ENCODE results near the gene ZC3HAV1. TPM values are rescaled to one million over a fixed set of nuclear protein-coding genes. Genes with fewer than 3 reads are reported as not detected.

ZC3HAV1 gene
- total and polyA plus RNA-seq, 2 of the 13 experiments (the other 11 are each of a cell fraction or from before 2014, with no cell fraction given), result 12.7 to 23.7 TPM

GRCh38 chr7:139041378-139042085 lies 68.0 kb downstream of the ZC3HAV1 start (continued):
- TF ChIP-seq RNF219 (CRISPR knock-in tag; IDR thresholded peaks at IDR 0.05) (no peak), KDM4B (CRISPR knock-in tag; IDR thresholded peaks at IDR 0.05) (no peak), MTERF4 (CRISPR knock-in tag; IDR thresholded peaks at IDR 0.05) (no peak), MED13 (CRISPR knock-in tag; IDR thresholded peaks at IDR 0.05) (no peak), ZNF558 (CRISPR knock-in tag; IDR thresholded peaks at IDR 0.05; ENCODE audit: borderline replicate concordance) (no peak)

- H4K20me1 ChIP-seq (ENCODE audit: insufficient read depth, low read length), result peaks cover 3% of the 10 kb centered on the region; the same call in 1 of the 2 replicates
- ATAC-seq (no peak), DNase-seq (ENCODE audit: low spot score) (no peak), FAIRE-seq (no peak)
- peaks cover 10% of the 10 kb centered on the region for H3K79me2 ChIP-seq (ENCODE audit: insufficient read depth, low read length)
- no peak overlapping the region for H3K27ac ChIP-seq (ENCODE audit: extremely low read length, insufficient read depth, low read length)
- in situ Hi-C loops (cut with HindIII; ENCODE audit: extremely low pct_ligation_motif_present, low pct_unique_long_range_greater_than_20kb) (no loop called here), intact Hi-C loops (cut with micrococcal nuclease; ENCODE audit: unreplicated experiment) (no loop called here)
- H3K9me3 ChIP-seq (ENCODE audit: low read length), result no peaks in the 10 kb centered on the region
- ChIA-PET CTCF (ENCODE audit: low intra/inter-chr PET ratio, low total read pairs) (no interaction called here), POLR2A (no interaction called here)
- 31% methylated on average over 2 of the region's 2 CpGs for WGBS (ENCODE audit: low lambda C conversion rate)
- no peak overlapping the region for H3K4me3 ChIP-seq (replicated peaks in 1 of 3; ENCODE audit: insufficient read depth in 1 of 3, low read depth in 2 of 3, low read length in 3 of 3)
- H3K9ac ChIP-seq (ENCODE audit: insufficient read depth, low read depth, low read length), result no peak overlapping the region
- no peak overlapping the region for H3K4me2 ChIP-seq (ENCODE audit: low read depth, low read length)
- H3K36me3 ChIP-seq (replicated peaks in 1 of 2; ENCODE audit: control insufficient read depth in 1 of 2, insufficient read depth in 2 of 2, low read length in 2 of 2), result no peaks in the 10 kb centered on the region
- no TSS peak for BruUV-seq (replicated peaks)
- no peaks in the 10 kb centered on the region for H3K27me3 ChIP-seq (ENCODE audit: control insufficient read depth in 1 of 2, insufficient read depth in 2 of 2, low read length in 2 of 2)
- H3K4me1 ChIP-seq (ENCODE audit: insufficient read depth, low read length), result peaks cover 26% of the 10 kb centered on the region
- no peak overlapping the region for H2AFZ ChIP-seq (ENCODE audit: low read length)
- TF ChIP-seq ZNF737 (CRISPR knock-in tag; IDR thresholded peaks at IDR 0.05; ENCODE audit: borderline replicate concordance) (no peak), KLF6 (CRISPR knock-in tag; IDR thresholded peaks at IDR 0.05) (no peak), ZNF10 (CRISPR knock-in tag; IDR thresholded peaks at IDR 0.05; ENCODE audit: borderline replicate concordance, low read depth) (no peak), KMT2B (CRISPR knock-in tag; IDR thresholded peaks at IDR 0.05) (no peak), ZNF362 (CRISPR knock-in tag; IDR thresholded peaks at IDR 0.05; ENCODE audit: borderline replicate concordance) (no peak), ZMYM3 (CRISPR knock-in tag; IDR thresholded peaks at IDR 0.05) (no peak), ZNF570 (CRISPR knock-in tag; IDR thresholded peaks at IDR 0.05; ENCODE audit: borderline replicate concordance) (no peak)
Measured at GRCh38 chr7:139038691-139039090, 70.8 kb downstream of the ZC3HAV1 start.
